Activated T-cell treated with anti-CD3 and anti-CD28 coated beads for 4 hours (primary cell): ENCODE results near the gene UTP3.
"Not testable (repeated sequence)": the region's sequence is repeated elsewhere in the genome, so short reads cannot be mapped to it uniquely, and the experiment has no call there.

Experiments
- DNase-seq: peaks from one replicate; pipeline ENCODE4 v3.0.0-alpha.2; 2020

Gene UTP3

GRCh38 chr4:70687821-70688794 is at the start of gene UTP3:
Gene UTP3, plus strand, starts transcription at chr4:70688532. Its CDS starts 146 bp downstream, at chr4:70688678.
- DNase-seq, result peak; percentile 87

- no peak for DNase-seq
These were observed 48.1 kb upstream of the UTP3 start for GRCh38 chr4:70640192-70640591.

GRCh38 chr4:70650741-70651140 is 37.6 kb upstream of the UTP3 start:
- not testable (repeated sequence) for DNase-seq

DNA sequence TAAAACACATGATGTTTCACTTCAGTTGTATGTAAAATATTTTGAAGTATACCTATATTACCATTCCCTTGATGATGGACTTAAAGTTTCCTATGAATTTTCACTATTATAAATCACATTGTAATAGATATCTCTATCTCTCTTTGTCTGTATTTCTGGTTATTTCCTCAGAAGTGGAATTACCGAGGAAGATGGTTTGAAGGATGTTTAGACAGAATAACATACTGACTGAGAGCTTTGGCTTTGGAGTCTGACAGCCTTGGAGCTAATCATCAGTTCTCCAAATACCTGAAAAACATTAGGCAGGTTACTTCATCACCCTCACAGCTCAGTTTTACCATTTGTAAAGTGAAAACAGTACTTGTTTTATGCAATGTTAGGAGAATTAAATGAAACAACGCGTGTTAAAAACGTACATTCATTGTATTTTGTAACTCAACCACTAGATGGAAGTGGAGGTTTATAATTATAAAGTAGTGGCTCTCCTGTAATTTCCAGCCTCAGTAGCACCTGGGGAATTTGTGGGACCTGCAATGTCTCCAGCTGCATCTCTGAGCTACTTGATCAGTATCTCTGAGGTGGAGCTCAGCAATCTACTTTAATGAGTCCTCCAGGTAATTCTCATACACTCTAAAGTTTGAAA is 36.3 kb upstream of the UTP3 start:
- no peak for DNase-seq

DNA sequence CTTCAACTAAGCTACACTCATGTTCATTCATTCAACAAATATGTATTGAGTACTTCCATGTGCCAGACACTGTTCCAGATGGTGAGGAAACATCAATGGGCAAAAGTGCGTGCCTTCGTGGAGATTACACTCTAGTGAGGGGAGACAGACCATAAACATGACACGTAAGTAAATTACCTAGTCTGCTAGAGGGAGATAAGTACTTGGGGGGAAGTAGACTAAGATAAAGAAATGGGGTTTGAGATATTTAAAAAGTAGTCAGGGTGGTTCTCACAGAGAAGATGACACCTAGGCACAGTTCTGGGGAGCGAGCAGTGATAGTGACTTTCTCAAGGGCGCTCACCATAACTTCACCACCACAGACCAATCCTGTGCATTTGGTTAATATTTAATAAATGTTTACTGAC is 33.7 kb upstream of the UTP3 start:
- DNase-seq, result no peak

DNA sequence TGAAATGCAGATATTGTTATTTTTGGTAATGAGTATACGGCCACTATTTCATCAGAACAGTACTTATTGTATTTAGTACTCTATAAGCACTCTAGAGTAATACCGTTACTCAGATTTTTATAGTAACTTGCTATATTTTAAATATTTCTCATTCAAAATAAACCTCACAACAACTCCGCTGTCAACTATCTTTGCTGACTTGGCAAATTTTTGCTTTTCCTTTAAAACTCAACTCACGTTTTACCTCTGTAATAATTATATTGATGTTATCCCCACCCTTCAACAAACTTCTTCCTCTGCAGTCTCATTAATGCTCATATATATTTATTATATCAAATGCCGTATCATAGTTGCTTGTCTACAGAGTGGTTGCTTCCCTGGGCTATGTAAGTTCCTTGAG is 31.0 kb upstream of the UTP3 start:
- DNase-seq, result no peak

DNA sequence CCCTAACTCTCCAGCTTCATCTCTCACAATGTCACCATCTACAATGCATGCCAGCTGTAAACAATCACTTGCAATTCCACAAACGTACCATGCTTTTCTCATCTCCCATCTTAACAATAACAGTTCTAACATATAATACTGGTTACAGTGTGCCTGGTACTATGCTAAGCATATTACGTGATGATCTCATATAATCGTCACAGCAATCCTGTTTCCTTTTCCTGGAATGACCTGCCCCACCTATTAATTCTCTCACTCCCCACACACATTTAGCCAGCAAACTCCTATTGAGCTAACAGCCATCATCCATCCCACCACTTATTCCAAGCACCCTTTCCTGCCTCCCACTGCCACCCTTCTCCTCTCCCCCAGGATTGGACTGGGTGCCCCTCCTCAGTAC is 29.9 kb upstream of the UTP3 start:
- DNase-seq, result no peak

DNA sequence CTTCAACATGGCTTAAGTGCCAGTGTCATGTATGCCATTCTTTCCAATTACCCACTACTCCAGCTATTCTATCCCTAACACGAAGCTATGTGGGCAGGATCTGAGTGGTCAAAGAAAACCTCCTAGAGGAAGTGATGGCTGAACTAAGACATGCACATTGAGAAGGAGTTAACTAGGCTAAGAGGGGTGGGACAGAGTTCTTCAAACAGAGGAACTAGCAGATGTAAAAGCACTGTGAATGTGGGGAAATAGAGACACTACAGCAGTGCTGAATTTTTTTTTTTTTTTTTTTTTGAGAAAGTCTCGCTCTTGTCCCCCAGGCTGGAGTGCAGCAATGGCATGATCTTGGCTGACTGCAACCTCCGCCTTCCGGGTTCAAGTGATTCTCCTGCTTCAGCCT is 28.2 kb upstream of the UTP3 start:
- DNase-seq, result no peak

DNA sequence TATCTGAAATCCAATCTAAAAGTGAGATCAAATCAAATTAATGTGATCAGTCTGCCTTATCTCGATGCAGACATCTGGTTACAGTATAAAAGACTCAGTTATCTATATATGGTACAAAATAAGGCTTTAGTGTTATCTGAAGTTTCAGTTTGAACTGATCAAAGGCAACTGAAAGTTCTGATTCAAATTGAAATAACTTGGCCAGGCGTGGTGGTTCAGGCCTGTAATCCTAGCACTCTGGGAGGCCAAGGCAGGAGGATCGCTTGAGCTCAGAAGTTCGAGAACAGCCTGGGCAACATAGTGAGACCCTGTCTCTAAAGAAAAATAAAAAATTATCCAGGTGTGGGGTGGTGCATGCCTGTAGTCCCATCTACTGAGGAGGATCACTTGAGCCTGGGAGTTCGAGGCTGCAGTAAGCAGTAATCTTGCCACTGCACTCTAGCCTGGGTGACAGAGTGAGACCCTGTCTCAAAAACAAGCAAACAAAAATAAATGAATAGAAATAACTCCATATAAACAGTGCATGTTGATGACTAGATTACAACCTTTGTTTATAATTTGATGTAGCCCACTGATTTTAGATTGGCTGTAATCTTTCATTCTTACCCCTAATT is 26.9 kb upstream of the UTP3 start:
- DNase-seq, result not testable (repeated sequence)

DNA sequence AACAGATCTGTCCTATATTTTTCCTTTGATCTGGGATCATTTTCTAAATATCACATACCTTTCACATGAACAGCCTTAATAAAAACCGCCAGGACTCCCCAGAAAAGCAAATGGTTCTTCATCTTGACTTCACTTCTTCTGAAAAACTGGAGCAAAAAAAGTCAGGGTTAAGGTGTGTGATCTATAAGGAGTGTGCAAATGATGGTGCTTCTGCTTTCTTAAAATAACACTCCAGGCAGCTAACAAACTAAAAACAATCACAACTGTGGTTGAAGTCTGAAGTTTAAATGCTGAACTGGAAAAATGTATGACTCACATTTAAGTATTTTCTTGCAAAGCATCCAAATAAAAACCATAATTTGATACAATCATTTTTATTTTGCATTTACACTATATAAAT is 22.0 kb upstream of the UTP3 start, which contains the start of gene JCHAIN:
Gene JCHAIN, minus strand, starts transcription at position 140 of the 400 bp plus-strand sequence. Its CDS starts 18 bp downstream, at position 122.
- DNase-seq, result no peak

DNA sequence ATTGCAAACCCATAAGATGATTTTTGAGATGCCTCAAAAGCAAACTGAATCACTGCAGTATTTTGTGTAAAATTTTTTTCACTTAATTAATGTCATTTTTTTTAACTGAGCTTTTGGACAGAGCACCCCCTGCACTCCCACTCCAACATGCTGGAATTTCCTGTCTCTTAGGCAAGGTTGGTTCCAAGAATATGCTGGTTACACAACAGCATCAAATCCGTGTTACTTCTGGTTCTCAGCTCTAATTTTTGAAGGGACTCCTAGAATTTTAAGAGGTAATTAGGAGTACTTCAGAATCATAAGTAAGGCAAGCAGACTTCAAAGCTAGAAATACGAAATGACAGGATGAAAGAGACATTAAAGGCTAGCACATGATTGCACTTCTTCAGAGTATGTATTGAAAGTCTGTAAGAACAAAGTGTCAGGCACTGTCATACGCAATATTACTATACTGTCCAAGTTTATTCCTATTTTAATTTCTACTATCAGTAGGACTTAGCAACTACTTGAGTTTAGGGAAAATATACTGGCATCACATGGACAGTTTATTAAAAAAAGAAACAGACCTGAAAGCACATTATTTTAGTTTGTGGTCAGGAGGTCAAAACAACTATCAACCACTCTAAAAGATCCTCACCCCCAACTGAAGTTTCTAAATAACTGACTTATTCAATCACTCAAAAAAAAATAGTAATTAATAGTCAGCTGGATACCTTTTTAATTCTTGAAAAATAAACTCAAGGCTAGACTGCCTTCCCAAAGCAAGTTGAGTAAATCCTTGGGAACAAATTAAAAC is 20.4 kb upstream of the UTP3 start:
- DNase-seq, result no peak

DNA sequence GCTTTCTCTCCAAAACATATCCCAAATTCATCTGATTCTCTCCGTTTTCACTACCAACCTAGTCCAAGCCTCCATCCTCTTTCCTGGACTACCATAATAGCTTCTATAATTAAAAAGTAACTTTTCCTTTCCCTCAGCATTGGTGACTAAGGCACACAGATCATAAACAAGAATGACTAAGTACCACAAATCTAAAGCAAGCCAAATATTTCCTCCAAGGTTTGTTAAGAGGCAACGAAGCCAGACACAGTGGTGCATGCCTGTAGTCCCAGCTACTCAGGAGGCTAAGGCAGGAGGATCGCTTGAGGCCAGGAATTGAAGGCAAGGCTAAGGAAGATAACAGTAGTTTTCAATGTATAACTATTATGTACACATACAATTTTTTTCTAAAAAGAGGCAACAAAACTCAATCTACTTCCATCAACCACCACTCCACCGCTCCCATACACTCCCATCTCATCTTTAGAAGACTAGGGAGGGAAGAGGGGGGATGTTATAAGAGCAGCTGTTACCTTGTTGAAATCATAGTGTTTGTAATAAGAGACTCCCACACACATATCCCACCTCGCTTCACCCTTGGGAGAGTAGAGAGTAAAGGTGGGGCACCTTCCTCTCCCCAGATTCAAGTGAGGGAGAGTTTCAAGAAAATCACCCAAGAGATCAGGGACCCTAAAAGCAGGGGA is 17.9 kb upstream of the UTP3 start:
- no peak for DNase-seq

GRCh38 chr4:70671091-70671490 is 17.2 kb upstream of the UTP3 start:
- no peak for DNase-seq

GRCh38 chr4:70674191-70674590 is 14.1 kb upstream of the UTP3 start:
- DNase-seq, result no peak

- DNase-seq, result no peak
These were observed 13.6 kb upstream of the UTP3 start for GRCh38 chr4:70674731-70675130.

- DNase-seq, result no peak
These were observed 11.7 kb upstream of the UTP3 start for GRCh38 chr4:70676554-70677090.

DNA sequence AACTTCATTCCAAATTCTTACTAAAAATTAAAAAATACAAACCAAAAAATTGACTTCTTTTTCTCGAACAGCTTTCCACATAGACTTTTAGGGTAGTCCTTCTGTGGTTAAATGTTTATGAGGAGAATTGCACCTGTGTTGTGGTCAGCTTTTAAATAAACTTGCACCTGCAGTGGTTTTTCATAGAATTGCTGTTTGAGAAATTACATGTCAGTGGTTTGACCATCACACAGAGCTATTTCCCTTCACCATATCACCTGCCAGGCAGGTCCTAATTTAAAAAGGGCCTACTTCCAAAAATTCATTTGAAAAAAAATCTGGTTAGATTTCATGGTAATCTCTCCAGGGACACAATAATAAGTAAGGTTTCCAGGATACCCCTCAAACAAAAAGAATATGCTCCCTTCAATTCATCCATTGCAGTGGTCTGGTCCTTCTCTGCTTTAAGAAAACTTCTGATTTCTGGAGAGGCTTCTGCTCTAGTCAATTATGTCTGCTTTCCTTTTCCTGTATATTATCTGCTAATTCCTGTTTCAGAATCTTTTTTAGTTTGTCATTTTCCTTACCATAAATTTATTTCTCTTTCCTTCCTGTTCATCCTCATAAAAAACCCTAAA is 9.8 kb upstream of the UTP3 start:
- DNase-seq, result no peak

DNA sequence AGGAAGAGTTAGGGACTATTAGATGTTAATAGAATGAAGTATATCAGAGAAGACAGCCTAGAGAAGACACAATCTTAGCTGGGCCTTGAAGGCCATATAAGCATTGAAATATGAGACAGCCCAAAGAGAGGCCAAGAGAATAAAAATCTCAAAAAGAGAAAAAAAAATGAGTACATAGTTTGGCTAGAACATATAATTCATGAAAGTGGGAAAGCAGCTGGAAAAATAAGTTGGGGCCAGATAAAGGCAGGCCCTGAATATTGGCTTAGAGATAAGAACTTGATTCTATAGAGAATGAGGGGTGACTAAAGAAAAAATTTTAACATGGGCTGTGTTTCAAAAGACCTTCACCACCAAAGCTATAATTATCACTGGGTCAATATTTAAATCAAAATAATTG is 7.4 kb upstream of the UTP3 start:
- DNase-seq, result no peak

- DNase-seq, result no peak
These were observed 6.6 kb upstream of the UTP3 start for GRCh38 chr4:70681704-70682103.

GRCh38 chr4:70682142-70682541 is 6.2 kb upstream of the UTP3 start:
- DNase-seq, result not testable (repeated sequence)

GRCh38 chr4:70687392-70687791 is 940 bp upstream of the UTP3 start:
- DNase-seq, result no peak
